Central memory CD8-positive, alpha-beta T cell (primary cell): ENCODE results near the gene SIGLEC15.

ENCODE experiments used
- ATAC-seq: fragments of 150-1000 bp; cut with Tn5 transposase; replicated peaks from 2 replicates; pipeline ENCODE4 v1.10.0; 2022; ENCODE audit warnings: mild to moderate bottlenecking, moderate FRiP score, moderate number of reproducible peaks; ENCODE audit not compliant: poor library complexity, severe bottlenecking; ENCODE audit errors: extremely low read depth
- DNase-seq, 2 donors: peaks; one replicate each; pipeline ENCODE4 v3.0.0; 2021; ENCODE audit warnings: low spot score in 2 of 2
- H3K27ac Mint-ChIP-seq: one replicate; pipeline ENCODE4 v1.8.0; 2022; ENCODE audit warnings: low read depth, mild to moderate bottlenecking, moderate library complexity, mixed read lengths
- H3K27me3 Mint-ChIP-seq: one replicate; pipeline ENCODE4 v1.8.0; 2022; ENCODE audit warnings: mixed read lengths
- H3K36me3 Mint-ChIP-seq: one replicate; pipeline ENCODE4 v1.8.0; 2022; ENCODE audit warnings: mild to moderate bottlenecking, moderate library complexity, mixed read lengths; ENCODE audit not compliant: insufficient read depth
- H3K4me1 Mint-ChIP-seq: one replicate; pipeline ENCODE4 v1.8.0; 2022; ENCODE audit warnings: mixed read lengths
- H3K4me3 Mint-ChIP-seq: one replicate; pipeline ENCODE4 v1.8.0; 2022; ENCODE audit warnings: mild to moderate bottlenecking, moderate library complexity, mixed read lengths
- H3K9me3 Mint-ChIP-seq: one replicate; pipeline ENCODE4 v1.8.0; 2022; ENCODE audit warnings: mixed read lengths

SIGLEC15 gene

GRCh38 chr18:45856531-45856930, 31.1 kb downstream of the SIGLEC15 start:
- H3K4me1 Mint-ChIP-seq, result no peaks in the 10 kb centered on the region
- DNase-seq, result no peak

GRCh38 chr18:45859334-45859733, 33.9 kb downstream of the SIGLEC15 start:
- no peaks in the 10 kb centered on the region for H3K4me1 Mint-ChIP-seq
- DNase-seq (no peak), ATAC-seq (no peak)
- H3K4me3 Mint-ChIP-seq, result no peak overlapping the region
- no peaks in the 10 kb centered on the region for H3K9me3 Mint-ChIP-seq
- no peaks in the 10 kb centered on the region for H3K27me3 Mint-ChIP-seq
- peaks cover 58% of the 10 kb centered on the region for H3K36me3 Mint-ChIP-seq
- no peak overlapping the region for H3K27ac Mint-ChIP-seq

More at GRCh38 chr18:45856531-45856930, 31.1 kb downstream of the SIGLEC15 start:
- H3K27ac Mint-ChIP-seq, result no peak overlapping the region
- no peak for ATAC-seq
- H3K36me3 Mint-ChIP-seq, result peaks cover 54% of the 10 kb centered on the region
- H3K27me3 Mint-ChIP-seq, result no peaks in the 10 kb centered on the region
- H3K4me3 Mint-ChIP-seq, result no peak overlapping the region
- H3K9me3 Mint-ChIP-seq, result no peaks in the 10 kb centered on the region

GRCh38 chr18:45860492-45860891, 35.0 kb downstream of the SIGLEC15 start:
- Mint-ChIP-seq H3K36me3 (peaks cover 63% of the 10 kb centered on the region), H3K9me3 (no peaks in the 10 kb centered on the region), H3K27ac (no peak overlapping the region), H3K4me3 (no peak overlapping the region), H3K4me1 (no peaks in the 10 kb centered on the region), H3K27me3 (no peaks in the 10 kb centered on the region)
- ATAC-seq, result no peak
- no peak for DNase-seq

GRCh38 chr18:45860971-45861370, 35.5 kb downstream of the SIGLEC15 start:
- no peak overlapping the region for H3K4me3 Mint-ChIP-seq
- H3K36me3 Mint-ChIP-seq, result peaks cover 61% of the 10 kb centered on the region
- H3K27ac Mint-ChIP-seq, result no peak overlapping the region
- no peak for ATAC-seq
- H3K4me1 Mint-ChIP-seq, result no peaks in the 10 kb centered on the region
- DNase-seq, result no peak
- no peaks in the 10 kb centered on the region for H3K27me3 Mint-ChIP-seq
- no peaks in the 10 kb centered on the region for H3K9me3 Mint-ChIP-seq

- Mint-ChIP-seq H3K27ac (no peak overlapping the region), H3K4me1 (no peaks in the 10 kb centered on the region), H3K9me3 (no peaks in the 10 kb centered on the region), H3K27me3 (no peaks in the 10 kb centered on the region), H3K36me3 (peaks cover 63% of the 10 kb centered on the region), H3K4me3 (no peak overlapping the region)
- DNase-seq (no peak), ATAC-seq (no peak)
Measured at GRCh38 chr18:45861926-45862325, 36.5 kb downstream of the SIGLEC15 start.

- no peak for ATAC-seq
- no peaks in the 10 kb centered on the region for H3K9me3 Mint-ChIP-seq
- H3K27ac Mint-ChIP-seq, result peak overlapping the region; percentile 45
- no peak overlapping the region for H3K4me3 Mint-ChIP-seq
- no peaks in the 10 kb centered on the region for H3K4me1 Mint-ChIP-seq
- H3K27me3 Mint-ChIP-seq, result no peaks in the 10 kb centered on the region
- no peak for DNase-seq
- H3K36me3 Mint-ChIP-seq, result peaks cover 61% of the 10 kb centered on the region
Measured at GRCh38 chr18:45863469-45863868, 38.0 kb downstream of the SIGLEC15 start.

GRCh38 chr18:45864081-45864480, 38.6 kb downstream of the SIGLEC15 start:
- H3K36me3 Mint-ChIP-seq, result peaks cover 58% of the 10 kb centered on the region
- DNase-seq, result no peak
- H3K27me3 Mint-ChIP-seq, result no peaks in the 10 kb centered on the region
- peak overlapping the region; percentile 45 for H3K27ac Mint-ChIP-seq
- ATAC-seq, result no peak
- no peaks in the 10 kb centered on the region for H3K9me3 Mint-ChIP-seq
- no peak overlapping the region for H3K4me3 Mint-ChIP-seq
- no peaks in the 10 kb centered on the region for H3K4me1 Mint-ChIP-seq

- ATAC-seq, result no peak
- Mint-ChIP-seq H3K27ac (no peak overlapping the region), H3K4me1 (no peaks in the 10 kb centered on the region), H3K36me3 (peaks cover 58% of the 10 kb centered on the region), H3K4me3 (no peak overlapping the region), H3K9me3 (no peaks in the 10 kb centered on the region), H3K27me3 (no peaks in the 10 kb centered on the region)
- DNase-seq, result no peak
Measured at GRCh38 chr18:45865466-45865865, 40.0 kb downstream of the SIGLEC15 start.

- Mint-ChIP-seq H3K9me3 (no peaks in the 10 kb centered on the region), H3K27ac (no peak overlapping the region), H3K4me3 (no peak overlapping the region), H3K36me3 (peaks cover 51% of the 10 kb centered on the region), H3K27me3 (no peaks in the 10 kb centered on the region), H3K4me1 (peaks cover 30% of the 10 kb centered on the region)
- no peak for DNase-seq
- no peak for ATAC-seq
Measured at GRCh38 chr18:45870419-45870818, 44.9 kb downstream of the SIGLEC15 start.

GRCh38 chr18:45871431-45872084, 46.1 kb downstream of the SIGLEC15 start:
- H3K9me3 Mint-ChIP-seq, result no peaks in the 10 kb centered on the region

GRCh38 chr18:45874491-45875184, 49.2 kb downstream of the SIGLEC15 start:
- peak in 1 of 2 donors; percentile 49 for DNase-seq
- peak; percentile 87 for ATAC-seq
- peaks cover 35% of the 10 kb centered on the region for H3K36me3 Mint-ChIP-seq
- H3K9me3 Mint-ChIP-seq, result no peaks in the 10 kb centered on the region
- H3K27ac Mint-ChIP-seq, result peak overlapping the region; percentile 85
- no peaks in the 10 kb centered on the region for H3K27me3 Mint-ChIP-seq
- peaks cover 36% of the 10 kb centered on the region for H3K4me1 Mint-ChIP-seq
- H3K4me3 Mint-ChIP-seq, result peak overlapping the region; percentile 26

More at GRCh38 chr18:45871431-45872084, 46.1 kb downstream of the SIGLEC15 start:
- Mint-ChIP-seq H3K27ac (peak overlapping the region; percentile 11), H3K4me1 (peaks cover 33% of the 10 kb centered on the region), H3K36me3 (peaks cover 45% of the 10 kb centered on the region), H3K27me3 (no peaks in the 10 kb centered on the region), H3K4me3 (no peak overlapping the region)
- DNase-seq, result no peak
- no peak for ATAC-seq

- Mint-ChIP-seq H3K4me3 (no peak overlapping the region), H3K27ac (no peak overlapping the region), H3K27me3 (no peaks in the 10 kb centered on the region), H3K4me1 (peaks cover 40% of the 10 kb centered on the region), H3K36me3 (peaks cover 31% of the 10 kb centered on the region), H3K9me3 (no peaks in the 10 kb centered on the region)
- DNase-seq, result no peak
- no peak for ATAC-seq
Measured at GRCh38 chr18:45876161-45876560, 50.7 kb downstream of the SIGLEC15 start.

- Mint-ChIP-seq H3K9me3 (no peaks in the 10 kb centered on the region), H3K4me3 (no peak overlapping the region), H3K4me1 (peaks cover 33% of the 10 kb centered on the region), H3K36me3 (peaks cover 27% of the 10 kb centered on the region), H3K27me3 (no peaks in the 10 kb centered on the region), H3K27ac (no peak overlapping the region)
- DNase-seq (no peak), ATAC-seq (no peak)
Measured at GRCh38 chr18:45877403-45877802, 51.9 kb downstream of the SIGLEC15 start.
